ENCODE data around the gene NDUFAF8. TPM values are rescaled to one million over a fixed set of nuclear protein-coding genes. Genes with fewer than 3 reads are reported as not detected.

NDUFAF8 gene
- total RNA-seq, 1 experiment from 2014 or later, result 65.0 TPM

GRCh38 chr17:81236784-81237183 lies 2.3 kb upstream of the NDUFAF8 start:
- no peak overlapping the region for H3K27ac Mint-ChIP-seq (ENCODE audit: unreplicated experiment)
- H3K27me3 Mint-ChIP-seq (ENCODE audit: insufficient read depth, unreplicated experiment), result no peaks in the 10 kb centered on the region
- H3K4me3 Mint-ChIP-seq (ENCODE audit: unreplicated experiment), result peak overlapping the region; percentile 82
- H3K36me3 ChIP-seq (ENCODE audit: control insufficient read depth, insufficient read depth, low read length), result no peaks in the 10 kb centered on the region
- no peak for DNase-seq
- no peak for TF ChIP-seq CTCF (IDR thresholded peaks at IDR 0.05; ENCODE audit: insufficient read depth in 1 of 2, low read depth in 1 of 2, low read length in 1 of 2, severe bottlenecking in 1 of 2, unreplicated experiment in 1 of 2)
- H3K4me1 ChIP-seq, result peaks cover 31% of the 10 kb centered on the region
- intact Hi-C loops (cut with micrococcal nuclease; ENCODE audit: unreplicated experiment), result no loop called here
- no peaks in the 10 kb centered on the region for H3K9me3 Mint-ChIP-seq (ENCODE audit: unreplicated experiment)
- H3K4me1 Mint-ChIP-seq (ENCODE audit: low read depth, unreplicated experiment), result peaks cover 13% of the 10 kb centered on the region
- H3K27me3 ChIP-seq (replicated peaks; ENCODE audit: control insufficient read depth, insufficient read depth, low read length), result no peaks in the 10 kb centered on the region
- H3K4me3 ChIP-seq (ENCODE audit: low read depth, low read length), result no peak overlapping the region
- CTCF ChIA-PET, result interaction anchor here (0.6 kb wide), 2 partner anchors 105 to 121 kb away, joined by 3 read pairs; no protein-coding TSS in a partner anchor
- H3K9me3 ChIP-seq, result no peaks in the 10 kb centered on the region
- no TSS peak for BruUV-seq (replicated peaks)
- POLR2A ChIA-PET, result no interaction called here
- peaks cover 35% of the 10 kb centered on the region for H3K36me3 Mint-ChIP-seq (ENCODE audit: insufficient read depth, unreplicated experiment)

GRCh38 chr17:81237591-81238489 lies 1.3 kb upstream of the NDUFAF8 start:
- POLR2A ChIA-PET, result interaction anchor here (0.6 to 1.5 kb wide), 3 partner anchors 15 to 274 kb away, joined by 3 to 34 read pairs (median 3); partner anchors contain the start of gene CEP131
- H3K27me3 Mint-ChIP-seq (ENCODE audit: insufficient read depth, unreplicated experiment), result no peaks in the 10 kb centered on the region
- no peak for TF ChIP-seq CTCF (IDR thresholded peaks at IDR 0.05; ENCODE audit: insufficient read depth in 1 of 2, low read depth in 1 of 2, low read length in 1 of 2, severe bottlenecking in 1 of 2, unreplicated experiment in 1 of 2)
- no peaks in the 10 kb centered on the region for H3K9me3 Mint-ChIP-seq (ENCODE audit: unreplicated experiment)
- DNase-seq, result no peak
- Histone ChIP-seq H3K4me1 (peaks cover 31% of the 10 kb centered on the region), H3K9me3 (no peaks in the 10 kb centered on the region), H3K27me3 (replicated peaks; ENCODE audit: control insufficient read depth, insufficient read depth, low read length) (no peaks in the 10 kb centered on the region), H3K36me3 (ENCODE audit: control insufficient read depth, insufficient read depth, low read length) (no peaks in the 10 kb centered on the region), H3K4me3 (ENCODE audit: low read depth, low read length) (peak overlapping the region; percentile 91)
- intact Hi-C loops (cut with micrococcal nuclease; ENCODE audit: unreplicated experiment), result loop anchor here (2.0 kb wide), 1 partner anchor 105 kb away; no protein-coding TSS in a partner anchor
- H3K4me3 Mint-ChIP-seq (ENCODE audit: unreplicated experiment), result peak overlapping the region; percentile 82
- peaks cover 19% of the 10 kb centered on the region for H3K4me1 Mint-ChIP-seq (ENCODE audit: low read depth, unreplicated experiment)
- BruUV-seq (replicated peaks), result TSS peak; percentile 54
- peaks cover 43% of the 10 kb centered on the region for H3K36me3 Mint-ChIP-seq (ENCODE audit: insufficient read depth, unreplicated experiment)
- CTCF ChIA-PET, result interaction anchor here (1.1 to 1.5 kb wide), 3 partner anchors 15 to 249 kb away, joined by 3 to 11 read pairs (median 9); partner anchors contain the start of gene CEP131
- H3K27ac Mint-ChIP-seq (ENCODE audit: unreplicated experiment), result no peak overlapping the region

GRCh38 chr17:81238490-81238814 lies 666 bp upstream of the NDUFAF8 start:
- DNase-seq, result no peak
- POLR2A ChIA-PET, result interaction anchor here (0.6 to 1.5 kb wide), 6 partner anchors 16 to 274 kb away, joined by 3 to 34 read pairs (median 4); partner anchors contain the start of genes BAHCC1 and CEP131
- Histone ChIP-seq H3K36me3 (ENCODE audit: control insufficient read depth, insufficient read depth, low read length) (no peaks in the 10 kb centered on the region), H3K4me1 (peaks cover 31% of the 10 kb centered on the region), H3K27me3 (replicated peaks; ENCODE audit: control insufficient read depth, insufficient read depth, low read length) (no peaks in the 10 kb centered on the region), H3K9me3 (no peaks in the 10 kb centered on the region), H3K4me3 (ENCODE audit: low read depth, low read length) (peak overlapping the region; percentile 91)
- Mint-ChIP-seq H3K9me3 (ENCODE audit: unreplicated experiment) (no peaks in the 10 kb centered on the region), H3K27me3 (ENCODE audit: insufficient read depth, unreplicated experiment) (no peaks in the 10 kb centered on the region), H3K27ac (ENCODE audit: unreplicated experiment) (no peak overlapping the region), H3K4me1 (ENCODE audit: low read depth, unreplicated experiment) (peaks cover 19% of the 10 kb centered on the region), H3K36me3 (ENCODE audit: insufficient read depth, unreplicated experiment) (peaks cover 48% of the 10 kb centered on the region), H3K4me3 (ENCODE audit: unreplicated experiment) (peak overlapping the region; percentile 82)
- intact Hi-C loops (cut with micrococcal nuclease; ENCODE audit: unreplicated experiment), result loop anchor here (2.0 kb wide), 1 partner anchor 106 kb away; no protein-coding TSS in a partner anchor
- TF ChIP-seq CTCF (IDR thresholded peaks at IDR 0.05; ENCODE audit: insufficient read depth in 1 of 2, low read depth in 1 of 2, low read length in 1 of 2, severe bottlenecking in 1 of 2, unreplicated experiment in 1 of 2), result no peak
- CTCF ChIA-PET, result interaction anchor here (1.1 to 1.5 kb wide), 5 partner anchors 16 to 249 kb away, joined by 3 to 11 read pairs (median 3); partner anchors contain the start of genes BAHCC1 and CEP131
- no TSS peak for BruUV-seq (replicated peaks)
